ENCODE measurements around the gene TCP1. TPM values are rescaled to one million over a fixed set of nuclear protein-coding genes. Genes with fewer than 3 reads are reported as not detected.

TCP1 gene
- total and polyA plus RNA-seq, 2 experiments from 2014 or later: 222 to 346 TPM

GRCh38 chr6:159804504-159804903 lies 15.1 kb upstream of the TCP1 start:
- no peaks in the 10 kb centered on the region for H3K79me2 ChIP-seq (replicated peaks; ENCODE audit: insufficient read depth)
- H2AFZ ChIP-seq: no peak overlapping the region
- H3K27ac ChIP-seq (ENCODE audit: low read depth): no peak overlapping the region
- no peak overlapping the region for H3K4me2 ChIP-seq
- no peak overlapping the region for H3K4me3 ChIP-seq
- Mint-ChIP-seq H3K9me3 (no peaks in the 10 kb centered on the region), H3K4me1 (peaks cover 2% of the 10 kb centered on the region; the same call in 1 of the 3 replicates), H3K27ac (no peak overlapping the region), H3K36me3 (ENCODE audit: low read depth) (no peaks in the 10 kb centered on the region; the same call in 2 of the 3 replicates), H3K27me3 (ENCODE audit: insufficient read depth, low read depth, poor library complexity) (peaks cover 6% of the 10 kb centered on the region), H3K4me3 (no peak overlapping the region)
- no peaks in the 10 kb centered on the region; the same call in 1 of the 2 replicates for H3K36me3 ChIP-seq (ENCODE audit: insufficient read depth)
- H3K4me1 ChIP-seq (ENCODE audit: insufficient read depth): no peaks in the 10 kb centered on the region
- H3K27me3 ChIP-seq (ENCODE audit: insufficient read depth): no peaks in the 10 kb centered on the region
- no peaks in the 10 kb centered on the region for H4K20me1 ChIP-seq (replicated peaks; ENCODE audit: insufficient read depth)
- no peak for TF ChIP-seq REST (IDR thresholded peaks at IDR 0.05; ENCODE audit: unreplicated experiment)
- no peak for TF ChIP-seq CTCF (conservative IDR thresholded peaks at IDR 0.05; ENCODE audit: low read depth in 2 of 2)
- no peak for TF ChIP-seq ZNF114 (CRISPR knock-in tag; IDR thresholded peaks at IDR 0.05)
- TF ChIP-seq JUNB (IDR thresholded peaks at IDR 0.05; ENCODE audit: unreplicated experiment): no peak
- TF ChIP-seq EZH2 (IDR thresholded peaks at IDR 0.05; ENCODE audit: low read depth, unreplicated experiment): no peak
- TF ChIP-seq ZNF462 (CRISPR knock-in tag; IDR thresholded peaks at IDR 0.05): no peak
- TF ChIP-seq NANOG (IDR thresholded peaks at IDR 0.05; ENCODE audit: borderline replicate concordance): no peak
- TF ChIP-seq CREB1 (CRISPR knock-in tag; IDR thresholded peaks at IDR 0.05; ENCODE audit: low read depth): no peak
- TF ChIP-seq EZH2phosphoT487 (IDR thresholded peaks at IDR 0.05; ENCODE audit: unreplicated experiment): no peak
- TF ChIP-seq ETS1 (IDR thresholded peaks at IDR 0.05): no peak
- no peak for ATAC-seq
- DNase-seq (ENCODE audit: low spot score): no peak
- no peaks in the 10 kb centered on the region for H3K9me2 ChIP-seq (ENCODE audit: insufficient read depth)
- no peaks in the 10 kb centered on the region for H3F3A ChIP-seq (replicated peaks; ENCODE audit: low read depth)

Measured in GM23338 (cell line).